ENCODE measurements around the gene POC5.

GRCh38 chr5:75626959-75627358 lies 90.3 kb downstream of the POC5 start:
- no peak for TF ChIP-seq CTCF (IDR thresholded peaks at IDR 0.05)
- no peak for TF ChIP-seq POLR2A (IDR thresholded peaks at IDR 0.05)

Data from suprapubic skin (tissue), 3 donors.